ENCODE results near the gene ZNRF1.

DNA sequence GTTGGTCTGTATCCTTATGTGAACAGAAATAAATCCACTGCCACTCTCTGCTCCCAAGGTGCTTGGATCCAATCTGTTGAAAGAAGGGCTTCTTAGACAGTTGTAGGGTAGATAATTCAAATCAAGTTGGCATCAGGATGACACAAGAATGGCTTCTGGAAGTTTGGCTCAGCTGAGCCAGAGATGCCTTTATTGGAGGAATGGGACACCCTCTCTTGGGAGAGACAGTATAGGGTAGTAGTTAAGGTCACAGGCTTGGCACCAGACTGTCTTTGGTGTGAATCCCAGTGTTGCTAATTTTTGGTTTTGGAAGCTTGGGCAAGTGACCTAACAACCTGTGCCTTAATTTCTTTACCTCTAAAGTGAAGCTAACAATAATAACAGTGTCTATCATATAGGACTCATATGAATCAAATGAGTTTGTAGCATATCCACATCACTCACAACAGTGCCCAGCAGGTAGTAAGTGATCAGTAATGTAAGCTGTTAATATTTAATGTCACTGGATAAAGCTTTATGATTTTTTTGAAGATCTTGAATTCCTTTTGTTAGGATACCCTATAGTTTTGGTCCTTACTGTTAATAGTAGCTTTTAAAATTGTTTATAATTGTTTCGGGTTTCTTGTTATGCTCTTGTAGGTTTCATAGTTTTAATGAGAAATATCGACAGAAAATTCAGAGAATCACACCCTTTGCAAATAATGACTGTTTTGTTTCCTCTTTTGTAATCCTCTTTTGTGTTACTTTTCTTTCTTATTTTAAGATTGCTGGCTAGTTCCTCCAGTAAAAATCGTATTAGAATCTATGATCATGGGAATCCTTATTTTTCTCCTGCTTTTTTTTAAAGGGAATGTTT lies 19.1 kb downstream of the ZNRF1 start:
- TF ChIP-seq, protein P1, sequence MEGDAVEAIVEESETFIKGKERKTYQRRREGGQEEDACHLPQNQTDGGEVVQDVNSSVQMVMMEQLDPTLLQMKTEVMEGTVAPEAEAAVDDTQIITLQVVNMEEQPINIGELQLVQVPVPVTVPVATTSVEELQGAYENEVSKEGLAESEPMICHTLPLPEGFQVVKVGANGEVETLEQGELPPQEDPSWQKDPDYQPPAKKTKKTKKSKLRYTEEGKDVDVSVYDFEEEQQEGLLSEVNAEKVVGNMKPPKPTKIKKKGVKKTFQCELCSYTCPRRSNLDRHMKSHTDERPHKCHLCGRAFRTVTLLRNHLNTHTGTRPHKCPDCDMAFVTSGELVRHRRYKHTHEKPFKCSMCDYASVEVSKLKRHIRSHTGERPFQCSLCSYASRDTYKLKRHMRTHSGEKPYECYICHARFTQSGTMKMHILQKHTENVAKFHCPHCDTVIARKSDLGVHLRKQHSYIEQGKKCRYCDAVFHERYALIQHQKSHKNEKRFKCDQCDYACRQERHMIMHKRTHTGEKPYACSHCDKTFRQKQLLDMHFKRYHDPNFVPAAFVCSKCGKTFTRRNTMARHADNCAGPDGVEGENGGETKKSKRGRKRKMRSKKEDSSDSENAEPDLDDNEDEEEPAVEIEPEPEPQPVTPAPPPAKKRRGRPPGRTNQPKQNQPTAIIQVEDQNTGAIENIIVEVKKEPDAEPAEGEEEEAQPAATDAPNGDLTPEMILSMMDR (IDR thresholded peaks at IDR 0.05), result no peak
- TF ChIP-seq POLR2A (IDR thresholded peaks at IDR 0.05), result no peak

Data from lower leg skin (tissue), 3 donors.